GM12878 (cell line): ENCODE data around the gene FXYD6.

Source experiments
- EP300 ChIP-seq, 2 experiments: fragments of 150-350 bp in 1 of 2; IDR thresholded peaks; 2 replicates each; pipeline ENCODE4 v1.6.1; 2011 to 2012; ENCODE audit warnings: low read depth in 2 of 2, low read length in 2 of 2, borderline replicate concordance in 1 of 2, improper control_type of control experiment in 1 of 2, inconsistent platforms in 1 of 2; ENCODE audit not compliant: control insufficient read depth in 1 of 2
- FOS ChIP-seq: IDR thresholded peaks from 3 replicates; pipeline ENCODE4 v1.6.1; 2011; ENCODE audit warnings: borderline replicate concordance; ENCODE audit not compliant: insufficient read length; ENCODE audit errors: extremely low read depth
- MTA3 ChIP-seq: IDR thresholded peaks from 2 replicates; pipeline ENCODE4 v1.6.1; 2012; ENCODE audit warnings: low read length, inconsistent platforms, borderline replicate concordance
- MYC ChIP-seq: IDR thresholded peaks from 2 replicates; pipeline ENCODE4 v1.6.1; 2011; ENCODE audit warnings: mild to moderate bottlenecking, low read length, moderate library complexity, inconsistent platforms; ENCODE audit not compliant: insufficient read depth, insufficient replicate concordance, insufficient read length, severe bottlenecking
- NR2C2 ChIP-seq: IDR thresholded peaks from 2 replicates; pipeline ENCODE4 v1.6.1; 2011; ENCODE audit warnings: borderline replicate concordance, low read depth; ENCODE audit not compliant: control insufficient read depth, insufficient read length
- POLR2A ChIP-seq: IDR thresholded peaks from 2 replicates; pipeline ENCODE4 v1.6.1; 2011; ENCODE audit warnings: low read depth, mild to moderate bottlenecking, low read length
- RFX5 ChIP-seq: IDR thresholded peaks from 2 replicates; pipeline ENCODE4 v1.6.1; 2011; ENCODE audit warnings: low read depth, low read length, improper control_type of control experiment
- SIX5 ChIP-seq: IDR thresholded peaks from 2 replicates; pipeline ENCODE4 v1.6.1; 2011; ENCODE audit warnings: mild to moderate bottlenecking, low read depth, low read length, moderate library complexity; ENCODE audit not compliant: severe bottlenecking
- STAT1 ChIP-seq: fragments of 450-650 bp; conservative IDR thresholded peaks from 2 replicates; pipeline ENCODE4 v1.6.1; 2014; ENCODE audit warnings: antibody characterized with exemption, mild to moderate bottlenecking
- TARDBP ChIP-seq: IDR thresholded peaks from 2 replicates; pipeline ENCODE4 v1.6.1; 2016; ENCODE audit warnings: borderline replicate concordance
- YY1 ChIP-seq: IDR thresholded peaks from 2 replicates; pipeline ENCODE4 v1.6.1; 2011; ENCODE audit warnings: low read depth, mild to moderate bottlenecking, low read length
- ZNF217 ChIP-seq: fragments of 450-650 bp; IDR thresholded peaks from 2 replicates; pipeline ENCODE4 v1.6.1; 2017; ENCODE audit warnings: antibody characterized with exemption, mild to moderate bottlenecking
- ZSCAN29 ChIP-seq: fragments of 450-650 bp; IDR thresholded peaks from 2 replicates; pipeline ENCODE4 v1.6.1; 2017; ENCODE audit warnings: mild to moderate bottlenecking, moderate library complexity
- TF ChIP-seq, protein P1 (sequence below), 3 experiments: IDR thresholded peaks in 2 of 3; conservative IDR thresholded peaks in 1 of 3; 2 replicates each; pipeline ENCODE4 v1.5.1; 2011; ENCODE audit warnings: low read depth in 3 of 3, low read length in 3 of 3, mild to moderate bottlenecking in 3 of 3, control low read depth in 2 of 3, moderate library complexity in 2 of 3, inconsistent platforms in 1 of 3, mixed read lengths in 1 of 3; ENCODE audit not compliant: control insufficient read depth in 2 of 3, insufficient read depth in 1 of 3; ENCODE audit errors: extremely low read depth in 1 of 3

- TF ChIP-seq TARDBP (no peak), SIX5 (no peak), YY1 (no peak), NR2C2 (no peak), ZSCAN29 (no peak), MYC (no peak), MTA3 (no peak), POLR2A (no peak), STAT1 (no peak), EP300 (IDR thresholded peaks at IDR 0.05; ENCODE audit: borderline replicate concordance in 1 of 2, control insufficient read depth in 1 of 2, low read depth in 2 of 2, low read length in 2 of 2) (no peak), FOS (no peak), RFX5 (no peak), ZNF217 (no peak)
- TF ChIP-seq, protein P1, sequence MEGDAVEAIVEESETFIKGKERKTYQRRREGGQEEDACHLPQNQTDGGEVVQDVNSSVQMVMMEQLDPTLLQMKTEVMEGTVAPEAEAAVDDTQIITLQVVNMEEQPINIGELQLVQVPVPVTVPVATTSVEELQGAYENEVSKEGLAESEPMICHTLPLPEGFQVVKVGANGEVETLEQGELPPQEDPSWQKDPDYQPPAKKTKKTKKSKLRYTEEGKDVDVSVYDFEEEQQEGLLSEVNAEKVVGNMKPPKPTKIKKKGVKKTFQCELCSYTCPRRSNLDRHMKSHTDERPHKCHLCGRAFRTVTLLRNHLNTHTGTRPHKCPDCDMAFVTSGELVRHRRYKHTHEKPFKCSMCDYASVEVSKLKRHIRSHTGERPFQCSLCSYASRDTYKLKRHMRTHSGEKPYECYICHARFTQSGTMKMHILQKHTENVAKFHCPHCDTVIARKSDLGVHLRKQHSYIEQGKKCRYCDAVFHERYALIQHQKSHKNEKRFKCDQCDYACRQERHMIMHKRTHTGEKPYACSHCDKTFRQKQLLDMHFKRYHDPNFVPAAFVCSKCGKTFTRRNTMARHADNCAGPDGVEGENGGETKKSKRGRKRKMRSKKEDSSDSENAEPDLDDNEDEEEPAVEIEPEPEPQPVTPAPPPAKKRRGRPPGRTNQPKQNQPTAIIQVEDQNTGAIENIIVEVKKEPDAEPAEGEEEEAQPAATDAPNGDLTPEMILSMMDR (IDR thresholded peaks at IDR 0.05 in 2 of 3, conservative IDR thresholded peaks at IDR 0.05 in 1 of 3; ENCODE audit: control insufficient read depth in 2 of 3, extremely low read depth in 1 of 3, insufficient read depth in 1 of 3, low read depth in 3 of 3, low read length in 3 of 3): peak in 1 of 3 experiments; percentile 3; a peak in 1 of 6 replicates
These were observed 34.1 kb upstream of the FXYD6 start for GRCh38 chr11:117910525-117910924.
